Measurements from ENCODE around the gene LAG3.

GRCh38 chr12:6788972-6789924 is 16.9 kb downstream of the LAG3 start, which contains the start of gene CD4:
- TF ChIP-seq, protein P1, sequence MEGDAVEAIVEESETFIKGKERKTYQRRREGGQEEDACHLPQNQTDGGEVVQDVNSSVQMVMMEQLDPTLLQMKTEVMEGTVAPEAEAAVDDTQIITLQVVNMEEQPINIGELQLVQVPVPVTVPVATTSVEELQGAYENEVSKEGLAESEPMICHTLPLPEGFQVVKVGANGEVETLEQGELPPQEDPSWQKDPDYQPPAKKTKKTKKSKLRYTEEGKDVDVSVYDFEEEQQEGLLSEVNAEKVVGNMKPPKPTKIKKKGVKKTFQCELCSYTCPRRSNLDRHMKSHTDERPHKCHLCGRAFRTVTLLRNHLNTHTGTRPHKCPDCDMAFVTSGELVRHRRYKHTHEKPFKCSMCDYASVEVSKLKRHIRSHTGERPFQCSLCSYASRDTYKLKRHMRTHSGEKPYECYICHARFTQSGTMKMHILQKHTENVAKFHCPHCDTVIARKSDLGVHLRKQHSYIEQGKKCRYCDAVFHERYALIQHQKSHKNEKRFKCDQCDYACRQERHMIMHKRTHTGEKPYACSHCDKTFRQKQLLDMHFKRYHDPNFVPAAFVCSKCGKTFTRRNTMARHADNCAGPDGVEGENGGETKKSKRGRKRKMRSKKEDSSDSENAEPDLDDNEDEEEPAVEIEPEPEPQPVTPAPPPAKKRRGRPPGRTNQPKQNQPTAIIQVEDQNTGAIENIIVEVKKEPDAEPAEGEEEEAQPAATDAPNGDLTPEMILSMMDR (conservative IDR thresholded peaks at IDR 0.05; ENCODE audit: low read length) = no peak
- TF ChIP-seq EZH2phosphoT487 (IDR thresholded peaks at IDR 0.05; ENCODE audit: borderline replicate concordance, low read depth, low read length) = no peak
